Frontal cortex (tissue), 4 donors: ENCODE results near the gene PRDM15. TPM values are rescaled to one million over a fixed set of nuclear protein-coding genes. Genes with fewer than 3 reads are reported as not detected.

Source experiments
- DNase-seq, 2 donors: peaks; one replicate each; pipeline ENCODE4 v3.0.0; 2012; ENCODE audit warnings: low spot score in 2 of 2
- FAIRE-seq: peaks from 2 replicates; lab custom pipeline; 2012; peaks lifted over from hg19 to GRCh38; lab: Jason Lieb, UNC
- total RNA-seq: library from RNA; depleted of rRNA; stranded (reverse); fragments of >200 nt; gene quantifications from one replicate; pipeline ENCODE4 v1.2.3, GENCODE V29; 2014
- donor health status: control.
- donor health status: control.
- donor health status: control.

PRDM15 gene
- 6.9 TPM for total RNA-seq

- peak; percentile 86 to 95 for DNase-seq
- FAIRE-seq, result no peak
Observed at GRCh38 chr21:41879190-41879998, at the start of gene PRDM15. Gene PRDM15 (minus strand): TSS chr21:41879344. CDS start chr21:41860363, 18,981 bp downstream.

- no peak for FAIRE-seq
Observed at GRCh38 chr21:41928621-41929220, 49.6 kb upstream of the PRDM15 start.

GRCh38 chr21:41927727-41928409 is 48.7 kb upstream of the PRDM15 start:
- FAIRE-seq, result no peak

More at GRCh38 chr21:41928621-41929220, 49.6 kb upstream of the PRDM15 start:
- no peak for DNase-seq

GRCh38 chr21:41926807-41927171 is 47.6 kb upstream of the PRDM15 start:
- no peak for FAIRE-seq
- DNase-seq, result no peak

More at GRCh38 chr21:41927727-41928409, 48.7 kb upstream of the PRDM15 start:
- no peak for DNase-seq

- no peak for FAIRE-seq
- peak in 1 of 2 donors; percentile 60 for DNase-seq
Observed at GRCh38 chr21:41926117-41926806, 47.1 kb upstream of the PRDM15 start.

GRCh38 chr21:41925767-41926116 is 46.6 kb upstream of the PRDM15 start:
- FAIRE-seq, result no peak

GRCh38 chr21:41924368-41924754 is 45.2 kb upstream of the PRDM15 start:
- DNase-seq, result no peak

More at GRCh38 chr21:41925767-41926116, 46.6 kb upstream of the PRDM15 start:
- no peak for DNase-seq

GRCh38 chr21:41923631-41924367 is 44.7 kb upstream of the PRDM15 start:
- no peak for DNase-seq
- FAIRE-seq, result no peak

More at GRCh38 chr21:41924368-41924754, 45.2 kb upstream of the PRDM15 start:
- no peak for FAIRE-seq

GRCh38 chr21:41923186-41923585 is 44.0 kb upstream of the PRDM15 start:
- FAIRE-seq (no peak), DNase-seq (no peak)

GRCh38 chr21:41921021-41921420 is 41.9 kb upstream of the PRDM15 start:
- no peak for FAIRE-seq
- DNase-seq, result no peak

- no peak for DNase-seq
- FAIRE-seq, result no peak
Observed at GRCh38 chr21:41920476-41920875, 41.3 kb upstream of the PRDM15 start.

GRCh38 chr21:41919666-41920398 is 40.7 kb upstream of the PRDM15 start:
- FAIRE-seq (no peak), DNase-seq (no peak)

- FAIRE-seq, result no peak
- no peak for DNase-seq
Observed at GRCh38 chr21:41918561-41919358, 39.6 kb upstream of the PRDM15 start.

GRCh38 chr21:41917531-41917930 is 38.4 kb upstream of the PRDM15 start:
- FAIRE-seq (no peak), DNase-seq (no peak)

- no peak for FAIRE-seq
- no peak for DNase-seq
Observed at GRCh38 chr21:41916888-41917433, 37.8 kb upstream of the PRDM15 start.

- DNase-seq (no peak), FAIRE-seq (no peak)
Observed at GRCh38 chr21:41914965-41915364, 35.8 kb upstream of the PRDM15 start.

- FAIRE-seq (no peak), DNase-seq (no peak)
Observed at GRCh38 chr21:41914358-41914757, 35.2 kb upstream of the PRDM15 start.

GRCh38 chr21:41913230-41913629 is 34.1 kb upstream of the PRDM15 start:
- FAIRE-seq (no peak), DNase-seq (no peak)
